Measurements from ENCODE around the gene DNAH17. TPM values are rescaled to one million over a fixed set of nuclear protein-coding genes. Genes with fewer than 3 reads are reported as not detected.

Gene DNAH17
- total RNA-seq, 1 experiment from 2014 or later = 0.13 TPM

- no peaks in the 10 kb centered on the region for H3K23me2 ChIP-seq (ENCODE audit: insufficient read length, low read depth, low read length, poor library complexity, severe bottlenecking)
- no peak overlapping the region for H3K18ac ChIP-seq (ENCODE audit: insufficient read length, low read depth, low read length)
- H3K4me2 ChIP-seq (ENCODE audit: insufficient read depth, insufficient read length, low read length) = no peak overlapping the region
- no peak overlapping the region for H2BK5ac ChIP-seq (ENCODE audit: insufficient read length, low read length)
- no peak overlapping the region for H2AK5ac ChIP-seq (ENCODE audit: insufficient read length, low read length)
- whole genome bisulfite sequencing (ENCODE audit: extremely low coverage, insufficient read length, low lambda C conversion rate) = no CpG with 5 or more reads among the region's 42 CpGs
- H4K91ac ChIP-seq (ENCODE audit: insufficient read length, low read depth, low read length) = no peak overlapping the region
- H2BK120ac ChIP-seq (ENCODE audit: low read depth, low read length, poor library complexity, severe bottlenecking) = no peak overlapping the region
- DNase-seq = no peak
- no peaks in the 10 kb centered on the region for H4K20me1 ChIP-seq (ENCODE audit: control insufficient read depth, insufficient read depth, insufficient read length)
- H2BK20ac ChIP-seq (ENCODE audit: low read depth, low read length, poor library complexity, severe bottlenecking) = no peak overlapping the region
- H3T11ph ChIP-seq (ENCODE audit: low read length) = no peak overlapping the region
- H4K8ac ChIP-seq (replicated peaks; ENCODE audit: insufficient read length, low read depth, low read length) = no peak overlapping the region
- H3K9me3 Mint-ChIP-seq = no peaks in the 10 kb centered on the region
- H3K4me1 Mint-ChIP-seq = peaks cover 12% of the 10 kb centered on the region in 2 experiments
- H3K56ac ChIP-seq (ENCODE audit: insufficient read length, low read depth, low read length) = no peak overlapping the region
- no peak overlapping the region for H2BK12ac ChIP-seq (ENCODE audit: insufficient read length, low read depth, low read length)
- H2BK15ac ChIP-seq (ENCODE audit: low read depth, low read length) = no peak overlapping the region
- no peak overlapping the region for H3K9ac ChIP-seq (ENCODE audit: extremely low read depth, insufficient read length, low read length)
- TF ChIP-seq, protein P1, sequence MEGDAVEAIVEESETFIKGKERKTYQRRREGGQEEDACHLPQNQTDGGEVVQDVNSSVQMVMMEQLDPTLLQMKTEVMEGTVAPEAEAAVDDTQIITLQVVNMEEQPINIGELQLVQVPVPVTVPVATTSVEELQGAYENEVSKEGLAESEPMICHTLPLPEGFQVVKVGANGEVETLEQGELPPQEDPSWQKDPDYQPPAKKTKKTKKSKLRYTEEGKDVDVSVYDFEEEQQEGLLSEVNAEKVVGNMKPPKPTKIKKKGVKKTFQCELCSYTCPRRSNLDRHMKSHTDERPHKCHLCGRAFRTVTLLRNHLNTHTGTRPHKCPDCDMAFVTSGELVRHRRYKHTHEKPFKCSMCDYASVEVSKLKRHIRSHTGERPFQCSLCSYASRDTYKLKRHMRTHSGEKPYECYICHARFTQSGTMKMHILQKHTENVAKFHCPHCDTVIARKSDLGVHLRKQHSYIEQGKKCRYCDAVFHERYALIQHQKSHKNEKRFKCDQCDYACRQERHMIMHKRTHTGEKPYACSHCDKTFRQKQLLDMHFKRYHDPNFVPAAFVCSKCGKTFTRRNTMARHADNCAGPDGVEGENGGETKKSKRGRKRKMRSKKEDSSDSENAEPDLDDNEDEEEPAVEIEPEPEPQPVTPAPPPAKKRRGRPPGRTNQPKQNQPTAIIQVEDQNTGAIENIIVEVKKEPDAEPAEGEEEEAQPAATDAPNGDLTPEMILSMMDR (conservative IDR thresholded peaks at IDR 0.05) = no peak
- no peak overlapping the region for H3K27ac Mint-ChIP-seq
- no peak overlapping the region for H2AFZ ChIP-seq (ENCODE audit: low read length)
- H3K14ac ChIP-seq (ENCODE audit: insufficient read depth, low read length) = no peak overlapping the region
- H4K5ac ChIP-seq (ENCODE audit: insufficient read length, low read depth, low read length) = no peak overlapping the region
- H3K27me3 ChIP-seq (ENCODE audit: insufficient read depth, low read length) = no peaks in the 10 kb centered on the region
- peaks cover 16% of the 10 kb centered on the region for H3K27me3 Mint-ChIP-seq (ENCODE audit: low read depth)
- peaks cover 4% of the 10 kb centered on the region for H3K4me1 ChIP-seq (ENCODE audit: insufficient read depth, low read length)
- H3K79me1 ChIP-seq (ENCODE audit: insufficient read depth, low read depth, low read length, poor library complexity, severe bottlenecking) = no peaks in the 10 kb centered on the region
- H3K36me3 Mint-ChIP-seq (ENCODE audit: insufficient read depth in 1 of 3, low read depth in 3 of 3) = no peaks in the 10 kb centered on the region; a peak in 2 of 7 replicates
- H3K4ac ChIP-seq (ENCODE audit: low read depth, low read length) = no peak overlapping the region
- H3K9me3 ChIP-seq (ENCODE audit: control insufficient read depth, low read depth, low read length) = no peaks in the 10 kb centered on the region
- H3K4me3 Mint-ChIP-seq = no peak overlapping the region
- no peak overlapping the region for H3K27ac ChIP-seq (ENCODE audit: insufficient read length, low read depth, low read length)
- H3K23ac ChIP-seq (ENCODE audit: insufficient read length, low read depth, low read length) = no peak overlapping the region
- H3K79me2 ChIP-seq (ENCODE audit: insufficient read depth, low read length) = no peaks in the 10 kb centered on the region
These were observed 83.1 kb downstream of the DNAH17 start for GRCh38 chr17:78493853-78494695.

Data from H9 (cell line).